HG03039 (cell line): ENCODE data around the gene NAA11.
"Not testable (repeated sequence)": the region's sequence is repeated elsewhere in the genome, so short reads cannot be mapped to it uniquely, and the experiment has no call there.

Source experiments
- ATAC-seq: cut with Tn5 transposase; IDR thresholded peaks from one replicate; pipeline ENCODE4 v1.9.1; 2021; ENCODE audit warnings: mild to moderate bottlenecking, moderate library complexity; ENCODE audit not compliant: unreplicated experiment

The NAA11 gene

DNA sequence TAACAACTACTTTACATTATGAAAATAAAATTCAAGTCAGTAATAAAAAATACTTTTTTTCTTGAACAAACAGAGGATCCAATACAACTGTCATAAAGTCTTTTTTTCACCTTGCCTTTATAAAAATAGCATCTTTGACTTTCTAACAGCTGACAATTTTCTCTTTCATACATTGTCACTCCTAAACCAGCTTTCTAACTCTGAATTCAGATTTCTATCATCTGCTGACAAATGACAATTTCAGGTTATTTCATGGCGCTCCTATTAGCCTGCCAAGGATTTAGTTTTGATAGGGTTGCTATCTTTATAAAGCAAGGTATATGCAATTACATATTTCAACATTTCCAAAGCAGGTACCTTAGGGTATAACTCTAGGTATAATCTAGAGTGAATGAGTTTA, 14.6 kb downstream of the NAA11 start:
- ATAC-seq: no peak

DNA sequence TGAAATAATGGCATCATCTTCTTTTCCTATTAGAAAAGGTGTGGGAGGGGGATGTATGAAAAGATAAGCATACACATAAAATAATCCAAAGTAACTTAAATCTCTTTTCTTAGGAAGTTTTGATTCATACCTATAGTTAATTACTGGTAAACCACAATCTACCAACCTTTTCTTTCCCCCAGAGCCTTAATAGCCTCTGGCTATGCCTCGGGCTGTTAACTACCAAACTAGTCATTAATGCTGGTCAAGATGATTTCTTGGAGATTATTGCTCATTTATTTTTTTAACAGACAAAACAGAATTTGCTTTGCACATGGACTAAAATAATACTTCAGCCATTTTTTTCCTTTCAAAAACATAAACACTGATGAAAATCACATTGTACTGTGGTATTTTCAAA, 16.9 kb downstream of the NAA11 start:
- ATAC-seq: no peak

DNA sequence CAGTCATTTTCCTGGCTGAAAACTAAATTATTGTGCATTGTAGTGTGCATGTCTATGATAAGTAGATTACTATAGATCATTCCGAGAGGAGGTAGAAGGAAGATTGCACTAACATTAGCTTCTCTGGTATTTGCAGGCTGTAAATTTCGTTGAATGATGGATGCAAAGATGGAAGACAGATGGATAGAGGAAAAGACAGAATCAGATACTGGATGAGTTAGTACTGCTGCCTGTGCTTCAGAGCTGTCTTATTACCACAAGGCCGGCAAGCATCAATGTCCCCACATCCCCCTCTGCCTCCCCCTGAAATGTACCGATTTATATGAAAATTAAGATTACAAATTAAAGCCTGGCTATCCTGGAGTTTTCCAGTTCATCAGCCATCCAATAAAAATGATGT, 17.7 kb downstream of the NAA11 start:
- no peak for ATAC-seq

DNA sequence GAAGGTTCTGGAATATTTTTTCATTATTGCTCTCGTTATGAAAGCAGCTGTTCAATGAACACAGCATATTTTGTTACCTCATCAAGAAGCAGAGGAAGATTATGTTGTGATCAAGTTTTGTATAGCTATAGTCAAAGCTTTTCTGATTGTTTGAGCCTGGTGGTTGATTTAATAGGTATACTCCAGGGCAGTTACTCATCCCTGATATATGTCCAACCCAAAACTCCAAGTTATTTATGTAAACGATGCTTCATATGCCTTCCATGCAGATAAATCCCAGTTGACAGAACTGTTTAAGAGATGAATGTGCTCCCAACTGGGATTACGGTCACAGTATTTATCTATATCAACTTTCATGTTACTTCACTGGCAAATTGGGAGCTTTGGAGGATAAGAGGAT, 19.1 kb downstream of the NAA11 start:
- no peak for ATAC-seq

DNA sequence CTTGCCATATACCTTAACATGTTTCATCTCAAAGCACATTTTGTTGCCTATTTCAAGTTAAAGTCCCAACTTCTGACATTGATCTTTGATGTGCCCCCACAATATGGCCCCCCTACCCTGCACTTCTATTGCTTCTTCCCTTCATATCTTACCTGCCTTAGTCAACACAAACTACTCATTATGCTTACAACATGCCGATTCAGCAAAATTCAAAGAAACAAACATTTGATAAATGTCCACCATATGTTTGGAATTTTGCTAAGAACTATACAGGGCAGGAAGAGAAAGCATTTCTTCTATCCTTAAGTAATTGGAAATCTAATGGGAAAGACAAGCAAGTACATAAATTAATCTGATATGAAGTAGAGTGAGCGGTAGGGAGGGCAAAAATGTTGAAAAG, 25.6 kb downstream of the NAA11 start:
- ATAC-seq: no peak

DNA sequence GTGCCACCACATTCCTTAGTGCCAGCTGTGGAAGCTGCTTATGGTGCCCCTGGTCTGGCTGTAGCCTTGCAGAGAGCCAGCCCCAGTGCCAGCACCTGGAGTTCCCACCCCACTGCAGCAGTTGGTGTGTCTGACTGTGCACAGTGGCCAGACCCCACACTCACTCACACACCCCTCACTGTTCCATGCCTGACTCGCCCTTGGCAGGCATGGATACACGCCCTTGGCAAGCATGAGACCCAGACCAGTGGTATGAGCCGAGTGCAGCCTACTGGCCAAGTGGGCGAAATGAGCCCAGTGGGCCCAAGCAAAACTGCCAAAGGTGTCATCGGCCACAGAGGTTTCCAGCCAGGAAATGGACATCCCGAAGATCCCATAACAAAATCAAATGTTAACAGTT, 27.4 kb downstream of the NAA11 start:
- no peak for ATAC-seq

DNA sequence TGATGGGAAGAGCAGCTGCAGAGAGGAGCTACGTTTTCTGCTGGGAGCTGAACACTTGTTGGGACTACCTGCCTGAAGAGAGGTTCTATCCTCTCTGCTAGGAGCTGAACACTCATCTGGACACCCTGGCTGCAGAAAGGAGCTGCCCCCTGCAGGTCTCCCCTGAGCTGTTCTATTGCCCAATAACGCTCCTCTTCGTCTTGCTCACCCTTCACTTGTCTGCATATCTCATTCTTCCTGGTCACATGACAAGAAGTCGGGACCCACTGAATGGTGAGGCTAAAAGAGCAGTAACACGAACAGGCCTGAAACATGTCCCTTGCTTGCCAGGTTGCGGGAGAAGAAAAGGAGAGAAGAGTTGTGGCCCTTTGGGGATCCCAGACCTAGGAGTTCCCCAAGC, 27.8 kb downstream of the NAA11 start:
- ATAC-seq: no peak

DNA sequence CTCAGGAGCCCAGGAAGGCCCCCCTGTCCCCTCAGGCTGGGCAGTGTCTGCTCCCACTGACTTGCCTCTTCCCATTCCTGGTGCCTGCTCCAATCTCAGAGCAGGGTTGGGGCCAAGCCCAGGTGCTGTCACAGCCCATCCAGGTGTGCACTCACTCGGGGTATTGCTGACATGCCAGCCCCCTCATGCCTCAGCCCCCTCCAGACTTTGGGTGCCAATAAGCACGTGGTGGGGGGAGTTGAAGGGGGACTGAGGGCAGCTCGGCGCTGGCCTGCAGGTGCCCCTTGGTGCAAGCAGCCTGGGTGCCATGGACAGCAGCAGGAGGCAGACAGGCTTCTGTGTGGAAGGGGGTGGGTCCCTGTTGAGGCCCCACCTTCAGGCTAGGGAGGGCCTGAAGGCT, 28.4 kb downstream of the NAA11 start:
- ATAC-seq: no peak

DNA sequence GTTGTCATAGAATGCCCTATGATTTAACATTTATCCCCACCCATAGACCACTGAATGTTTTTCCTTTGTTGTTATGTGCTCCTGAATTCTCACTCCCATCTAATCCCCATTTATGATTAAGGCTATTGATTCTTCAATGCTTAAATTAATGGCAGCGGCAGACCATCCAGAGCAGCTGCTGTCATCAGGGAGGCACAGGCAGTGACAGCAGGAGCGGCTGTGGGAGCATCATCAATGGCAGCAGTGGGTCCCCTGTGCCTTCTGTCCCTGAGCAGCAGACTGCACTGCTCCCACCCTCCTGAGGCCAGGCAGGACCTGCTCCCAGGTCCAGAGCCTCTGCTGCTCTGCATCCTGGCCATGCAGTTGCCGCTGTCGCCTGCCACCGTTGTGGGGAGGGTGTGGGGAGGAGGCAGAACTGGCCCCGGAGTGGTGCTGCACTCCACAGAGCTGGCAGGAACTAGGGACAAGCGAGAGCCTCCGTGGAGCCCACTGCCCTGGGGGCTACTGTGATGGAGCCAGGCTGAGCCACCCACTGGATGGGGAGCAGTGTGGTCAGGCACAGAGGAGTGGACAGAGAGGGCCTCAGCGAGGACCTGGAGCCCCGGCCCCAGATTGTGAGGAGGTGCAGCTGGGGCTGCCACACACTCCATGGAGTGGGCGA, 29.0 kb downstream of the NAA11 start:
- no peak for ATAC-seq

DNA sequence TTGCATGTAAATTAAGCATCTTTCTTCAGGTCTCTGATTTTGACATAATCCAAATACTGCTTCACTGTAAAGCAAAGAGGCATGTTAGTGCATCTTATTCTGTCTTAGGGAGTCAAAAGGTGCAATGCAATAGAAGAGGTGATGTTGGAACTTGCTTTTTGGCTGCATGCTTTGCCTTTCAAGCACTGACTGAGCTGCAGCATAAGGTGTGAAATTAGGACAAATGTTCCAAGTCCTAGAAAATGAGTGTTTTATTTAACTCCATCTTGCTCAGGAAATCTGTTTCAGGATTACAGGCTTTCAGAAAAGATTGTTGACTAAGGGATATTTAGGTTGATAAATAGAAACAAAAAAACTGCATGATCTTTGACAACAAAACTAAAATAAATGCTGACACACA, 30.8 kb downstream of the NAA11 start:
- ATAC-seq: no peak

DNA sequence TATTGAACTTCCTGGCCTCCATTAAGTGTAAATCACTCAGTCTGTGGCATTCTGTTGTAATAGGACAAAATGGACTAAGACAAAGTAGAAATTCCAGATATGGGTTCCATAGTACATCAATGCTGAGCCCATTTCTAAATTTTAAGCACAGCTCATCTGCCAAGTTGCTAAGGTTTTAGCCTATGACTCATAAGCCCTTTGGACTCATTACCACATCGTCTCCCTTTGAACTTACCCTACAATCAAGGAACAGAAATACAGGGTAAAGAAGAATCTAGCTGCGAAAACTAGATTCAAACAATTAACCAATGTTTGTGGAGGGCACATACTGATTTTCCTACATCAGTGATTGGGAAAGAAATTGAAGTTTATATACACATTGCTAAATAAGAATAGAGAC, 31.8 kb downstream of the NAA11 start:
- ATAC-seq: no peak

DNA sequence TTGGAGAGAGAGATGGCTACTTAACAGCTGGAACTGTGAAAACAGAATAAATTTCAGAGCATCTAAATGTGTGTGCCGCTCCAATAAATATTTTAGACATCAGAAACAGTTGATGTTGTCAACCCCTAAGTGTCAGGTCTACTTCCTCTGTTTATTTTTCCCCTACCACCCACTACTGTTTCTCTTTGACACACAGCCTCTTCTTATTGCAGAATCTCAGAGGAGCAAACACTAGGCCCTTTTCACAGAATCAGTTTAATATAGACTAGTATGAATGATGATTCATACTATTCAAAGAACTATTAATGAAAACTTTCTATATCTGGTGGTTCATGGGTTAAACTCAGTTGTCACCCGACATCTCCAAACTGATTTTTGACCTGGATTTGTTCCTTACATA, 33.9 kb downstream of the NAA11 start:
- peak; percentile 73 for ATAC-seq

DNA sequence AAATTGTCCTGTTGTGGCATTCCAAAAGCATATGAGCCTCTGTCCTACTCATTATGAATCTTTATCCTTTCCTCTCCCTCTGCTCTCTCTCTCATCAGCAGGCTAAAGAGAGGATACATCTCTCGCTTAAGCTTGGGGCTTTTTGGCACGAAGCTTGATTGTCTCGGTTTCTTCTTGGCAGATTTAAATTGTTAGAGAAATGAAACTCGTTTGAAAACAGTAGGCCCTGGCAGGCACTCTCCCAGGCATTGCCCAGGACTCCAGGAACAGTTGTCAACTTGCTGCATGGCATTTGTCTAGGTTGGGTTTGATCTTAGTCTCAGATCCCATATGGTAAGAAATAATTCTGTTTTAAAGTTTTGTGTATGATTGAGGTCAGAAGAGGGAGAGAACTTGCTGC, 35.5 kb downstream of the NAA11 start:
- no peak for ATAC-seq

DNA sequence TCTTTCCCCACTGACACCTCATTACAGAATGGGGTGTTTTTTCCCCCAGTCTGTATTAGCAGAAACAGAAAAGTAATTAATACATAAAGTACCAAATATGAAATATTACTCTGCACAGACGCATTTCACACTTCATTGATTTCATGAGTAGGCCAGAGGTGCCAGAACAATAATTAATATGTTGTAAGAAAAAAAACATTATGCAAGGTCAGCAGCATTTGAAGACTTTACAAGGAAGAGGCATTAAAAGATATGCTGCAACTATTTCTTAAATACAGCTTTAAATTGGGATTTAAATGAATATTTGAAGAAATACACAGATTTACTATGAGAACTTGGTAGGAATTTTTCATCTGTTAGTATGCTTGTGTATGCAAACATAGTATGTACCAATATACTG, 37.7 kb downstream of the NAA11 start:
- no peak for ATAC-seq

DNA sequence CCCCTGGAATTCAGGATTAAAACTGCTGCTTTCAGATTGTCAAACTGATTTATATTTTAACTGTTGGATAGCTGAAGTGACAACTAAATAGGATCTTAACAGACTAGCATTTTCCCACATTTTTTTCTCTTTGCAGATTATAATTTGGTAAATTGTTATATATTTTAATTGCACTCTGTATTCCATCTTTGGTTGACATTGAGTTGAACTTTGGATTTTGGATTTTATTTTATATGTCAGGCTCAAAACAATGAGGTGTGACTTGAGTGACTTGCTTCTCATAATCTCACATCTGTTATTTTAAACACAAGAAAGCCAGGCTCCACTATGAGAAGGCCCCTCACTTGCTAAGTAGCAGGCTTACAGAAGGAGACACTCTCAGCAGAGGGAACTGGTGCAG, 38.1 kb downstream of the NAA11 start:
- no peak for ATAC-seq

DNA sequence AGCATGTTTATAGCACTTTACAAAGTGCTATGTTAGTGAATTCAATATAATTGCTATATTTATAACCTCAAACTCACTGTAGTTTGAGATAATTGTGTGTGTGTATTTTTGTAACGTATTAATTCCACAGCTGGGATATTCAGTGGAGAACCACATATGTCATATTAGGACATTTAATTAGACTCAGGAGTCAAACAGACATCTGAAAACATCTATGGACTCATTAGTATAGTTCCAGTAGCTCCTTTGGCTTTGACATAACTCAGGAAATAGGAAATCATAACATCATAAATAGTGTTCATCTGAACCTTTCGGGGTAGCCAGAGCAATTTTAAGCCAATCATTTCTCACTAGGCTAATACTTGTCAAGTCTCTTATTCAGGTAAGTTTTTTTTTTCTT, 38.8 kb downstream of the NAA11 start:
- ATAC-seq: no peak

DNA sequence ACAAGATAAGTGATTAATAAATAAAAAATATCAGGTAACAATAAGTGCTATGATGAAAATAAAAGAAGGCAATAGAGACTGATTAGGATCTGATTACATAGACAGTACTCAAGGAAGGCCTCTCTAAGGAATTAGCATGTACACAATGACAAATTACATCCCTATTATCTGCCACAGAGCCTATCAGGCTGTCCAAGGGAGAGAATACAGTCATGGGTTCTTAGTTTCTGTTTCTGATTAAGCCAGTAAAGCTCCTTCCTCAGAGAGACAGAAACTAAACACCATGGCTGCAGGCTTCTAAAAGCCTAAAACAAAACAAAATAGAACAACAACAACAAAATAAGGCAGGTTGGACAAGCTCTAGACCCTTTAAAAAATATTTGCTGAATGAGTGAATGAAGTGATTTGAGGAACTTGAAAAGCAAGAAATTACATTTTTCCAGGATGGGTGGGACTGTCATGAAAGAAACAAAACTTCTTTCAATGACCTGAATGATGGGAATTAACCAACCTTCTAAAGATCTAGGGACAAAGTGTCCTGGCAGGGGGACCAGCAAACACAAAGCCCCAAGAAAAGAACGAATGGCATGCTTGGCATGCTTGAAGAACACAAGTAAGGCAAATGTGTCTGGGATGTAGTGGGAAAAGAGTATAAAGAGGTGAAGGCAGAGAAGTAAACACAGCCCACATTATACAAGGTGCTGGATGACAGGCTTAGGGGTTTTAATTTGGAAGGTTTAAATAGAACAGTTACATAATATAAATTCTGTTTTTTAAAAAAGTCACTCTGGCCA, 44.1 kb downstream of the NAA11 start:
- ATAC-seq: no peak

DNA sequence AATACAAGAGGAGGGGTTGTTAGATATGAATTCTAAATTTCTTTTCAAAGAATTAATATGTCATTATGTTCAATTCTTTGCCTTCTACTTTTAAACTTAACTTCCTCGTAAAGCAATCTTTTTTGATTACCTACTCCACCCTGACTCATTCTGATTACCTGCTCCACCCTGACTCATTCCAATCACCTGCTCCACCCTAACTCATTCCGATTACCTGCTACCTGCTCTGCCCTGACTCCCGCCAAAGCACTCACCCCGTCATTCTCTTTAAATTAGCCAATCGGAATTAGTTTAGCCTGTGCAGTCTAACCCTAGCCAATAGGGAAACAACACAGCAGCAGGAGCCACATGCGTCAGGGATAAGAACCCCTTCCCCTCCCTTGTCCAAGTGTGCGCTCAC, 48.4 kb downstream of the NAA11 start:
- ATAC-seq: not testable (repeated sequence)

DNA sequence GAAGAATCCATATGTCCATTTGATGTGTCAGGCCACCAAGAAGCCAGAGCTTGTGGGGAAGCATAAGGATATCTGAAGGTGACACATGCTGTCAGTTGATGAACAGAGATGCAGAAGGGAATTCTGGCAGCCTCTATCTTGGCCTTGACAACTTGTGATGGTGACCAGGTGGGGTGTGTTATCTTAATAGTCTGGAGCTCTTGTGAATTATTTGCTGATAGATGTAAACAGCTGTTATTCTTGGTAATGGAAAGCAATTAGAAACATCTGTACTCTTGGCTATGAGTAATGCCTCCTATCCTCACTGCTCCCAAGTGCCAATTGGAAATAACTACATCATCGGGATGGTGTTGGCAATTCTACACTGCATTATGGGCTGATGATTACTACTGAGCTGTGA, 51.9 kb downstream of the NAA11 start:
- no peak for ATAC-seq

DNA sequence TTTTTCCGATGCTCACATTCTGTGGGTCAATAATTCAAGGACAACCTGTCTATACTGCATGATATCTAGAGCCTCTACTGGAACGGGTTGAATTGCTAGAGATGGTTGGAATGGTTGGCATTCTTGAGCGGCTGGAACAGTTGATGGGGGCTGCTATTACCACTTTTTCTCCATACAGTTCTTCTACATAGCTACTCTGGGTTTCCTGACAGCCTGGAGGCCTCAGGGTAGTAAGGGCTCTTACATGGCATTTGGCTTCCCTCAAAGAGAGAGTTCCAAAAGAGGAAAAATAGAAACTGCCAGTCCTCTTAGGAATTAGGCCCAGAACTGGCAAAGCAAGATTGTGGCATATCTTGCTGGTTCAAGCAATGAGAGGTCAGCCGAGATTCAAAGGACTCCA, 53.1 kb downstream of the NAA11 start:
- no peak for ATAC-seq

DNA sequence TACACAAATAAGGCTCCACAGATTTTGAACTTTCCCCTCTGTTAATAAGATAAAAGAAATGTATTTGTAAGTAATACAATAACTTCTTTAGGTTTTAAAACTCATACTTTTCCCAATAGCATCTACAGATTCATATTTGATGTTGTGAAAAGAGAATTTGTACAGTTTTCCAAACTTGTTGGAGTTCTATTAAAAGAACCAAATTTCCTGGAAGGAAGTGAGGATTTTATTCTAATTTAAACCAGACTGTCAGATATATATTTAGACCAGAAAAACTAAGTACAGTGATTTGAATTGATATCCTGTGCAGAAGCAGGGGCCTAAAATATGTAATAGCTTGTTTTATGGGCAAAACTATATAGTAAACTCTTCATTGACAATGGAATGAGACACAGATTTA, 53.7 kb downstream of the NAA11 start:
- no peak for ATAC-seq

DNA sequence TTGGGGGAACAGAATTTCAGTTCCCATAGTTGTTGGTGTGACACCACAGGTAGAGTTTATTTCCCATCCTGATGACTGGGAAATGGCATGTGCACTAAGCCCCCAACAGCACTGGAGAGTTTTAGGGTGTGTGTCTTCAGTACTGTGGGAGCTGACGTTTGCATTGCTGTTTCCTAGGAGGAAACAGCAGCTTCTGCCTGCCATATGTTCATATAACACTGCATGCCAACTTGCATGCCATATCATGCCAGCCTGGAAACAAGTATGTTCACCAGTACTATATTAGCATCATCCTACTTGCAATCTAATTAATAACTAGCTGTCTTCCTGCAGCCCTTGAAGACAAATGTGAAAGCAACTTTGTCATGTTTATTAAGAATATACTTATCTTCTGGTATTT, 58.2 kb downstream of the NAA11 start:
- no peak for ATAC-seq
